Activated CD4-positive, alpha-beta T cell treated with anti-CD3 and anti-CD28 coated beads, Interleukin-2, Interleukin-4, amounts not matched to agents 100 ng/mL and 50 ng/mL, durations not matched to agents 16 hours and 8 hours (primary cell): ENCODE results near the gene HS3ST3B1.

ENCODE experiments used
- DNase-seq: peaks from one replicate; pipeline ENCODE4 v3.0.0-alpha.2; 2020; ENCODE audit warnings: low spot score

HS3ST3B1 gene

DNA sequence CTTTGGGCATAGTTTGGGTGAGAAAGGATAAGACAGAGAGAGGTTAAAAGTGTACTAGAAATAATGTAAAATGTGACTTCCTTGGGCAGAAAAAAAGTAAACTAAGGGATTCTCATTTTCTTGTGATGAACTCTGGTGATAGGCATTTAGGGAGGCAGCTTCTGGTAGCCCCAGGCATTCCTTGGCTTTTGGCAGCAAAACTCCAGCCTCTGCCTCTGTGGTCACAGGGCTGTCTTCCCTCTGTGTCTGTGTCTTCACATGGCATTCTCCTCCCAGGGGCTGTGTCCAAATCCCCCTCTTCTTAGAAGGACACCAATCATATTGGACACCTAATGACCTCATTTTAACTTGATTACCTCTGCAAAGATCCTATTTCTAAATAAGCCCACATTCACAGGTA is 54.7 kb downstream of the HS3ST3B1 start:
- no peak for DNase-seq

- peak; percentile 41 for DNase-seq
Observed at GRCh38 chr17:14359163-14360020, 58.5 kb downstream of the HS3ST3B1 start.

GRCh38 chr17:14360856-14361255 is 60.0 kb downstream of the HS3ST3B1 start:
- no peak for DNase-seq

- no peak for DNase-seq
Observed at GRCh38 chr17:14361470-14361869, 60.6 kb downstream of the HS3ST3B1 start.

DNA sequence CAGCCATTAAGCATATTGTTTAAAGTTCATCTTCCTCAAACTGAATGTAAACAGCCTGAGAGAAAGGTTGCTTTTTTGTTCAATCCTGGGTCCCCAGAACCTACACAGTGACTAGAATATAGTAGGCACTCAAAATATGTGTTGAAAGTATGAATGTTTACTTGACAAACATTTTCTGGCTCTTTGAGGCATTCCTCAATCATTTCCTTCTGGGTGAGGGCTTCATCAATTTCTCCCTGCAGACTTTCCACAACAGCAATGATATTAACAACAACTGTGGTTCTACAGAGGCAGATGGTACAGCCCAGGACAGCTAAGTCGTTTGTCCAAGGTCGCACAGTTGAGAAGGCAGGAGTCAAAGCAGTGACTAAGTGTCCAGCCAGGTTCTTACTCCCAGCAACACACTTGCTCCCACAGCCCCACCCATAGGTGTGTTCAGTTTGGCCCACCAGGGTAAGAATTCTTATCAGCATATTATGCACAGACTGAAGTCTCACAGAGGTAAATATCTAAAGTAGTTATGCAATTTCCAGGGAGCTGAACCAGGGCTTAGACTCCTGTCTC is 61.1 kb downstream of the HS3ST3B1 start:
- no peak for DNase-seq

DNA sequence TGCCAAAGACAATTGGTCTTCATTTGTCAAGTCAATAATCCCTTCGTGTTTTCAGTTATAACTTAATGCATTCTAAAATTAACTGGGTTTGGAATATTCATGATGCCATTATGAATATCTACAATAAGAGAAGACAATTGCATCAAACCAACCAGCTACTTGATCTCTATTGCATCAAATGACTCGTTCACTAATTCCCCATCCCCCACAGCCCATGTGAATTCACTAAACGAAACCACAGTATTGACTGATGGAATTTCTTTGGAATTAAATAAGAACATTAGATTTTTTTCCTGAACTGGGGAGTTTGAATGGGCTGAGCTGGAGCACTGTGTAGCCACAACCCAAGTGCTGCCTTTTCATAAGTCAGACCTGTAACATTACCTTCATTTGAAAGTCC is 65.3 kb downstream of the HS3ST3B1 start:
- no peak for DNase-seq

- DNase-seq: no peak
Observed at GRCh38 chr17:14372461-14372860, 71.6 kb downstream of the HS3ST3B1 start.

DNA sequence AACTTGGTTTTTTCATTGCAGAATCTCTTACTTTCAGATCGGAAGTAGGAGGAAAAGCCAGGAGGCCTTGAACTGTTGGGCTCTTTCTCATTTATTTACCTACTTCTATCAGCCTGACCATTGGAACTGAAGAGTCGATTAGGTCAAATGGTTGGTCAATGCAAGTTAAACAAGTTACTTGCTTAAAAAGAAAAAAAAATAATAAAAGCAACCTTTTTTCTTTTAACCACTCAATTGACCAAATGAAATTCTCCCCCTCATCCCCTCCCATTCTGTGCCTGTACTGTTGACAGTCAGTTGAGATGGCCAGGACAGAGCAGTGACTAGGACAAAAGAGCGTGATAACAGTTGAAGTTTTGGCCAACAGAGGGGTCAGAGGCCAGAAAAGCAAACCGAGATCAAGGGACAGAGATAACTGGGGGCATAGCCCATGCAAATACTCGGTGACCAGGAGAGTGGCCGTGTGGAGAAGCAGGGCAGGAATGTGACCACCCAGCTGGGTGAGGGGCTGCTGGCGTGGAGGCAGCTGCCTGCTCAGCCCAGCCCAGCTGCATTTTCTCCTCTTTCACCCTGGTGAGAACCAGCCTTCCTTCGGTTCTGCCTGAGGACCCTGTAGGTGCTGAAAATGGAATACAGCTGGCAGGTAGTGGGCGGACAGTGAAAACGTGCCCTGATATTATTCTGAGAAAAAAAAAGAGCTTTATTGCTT is 72.2 kb downstream of the HS3ST3B1 start:
- DNase-seq: no peak

DNA sequence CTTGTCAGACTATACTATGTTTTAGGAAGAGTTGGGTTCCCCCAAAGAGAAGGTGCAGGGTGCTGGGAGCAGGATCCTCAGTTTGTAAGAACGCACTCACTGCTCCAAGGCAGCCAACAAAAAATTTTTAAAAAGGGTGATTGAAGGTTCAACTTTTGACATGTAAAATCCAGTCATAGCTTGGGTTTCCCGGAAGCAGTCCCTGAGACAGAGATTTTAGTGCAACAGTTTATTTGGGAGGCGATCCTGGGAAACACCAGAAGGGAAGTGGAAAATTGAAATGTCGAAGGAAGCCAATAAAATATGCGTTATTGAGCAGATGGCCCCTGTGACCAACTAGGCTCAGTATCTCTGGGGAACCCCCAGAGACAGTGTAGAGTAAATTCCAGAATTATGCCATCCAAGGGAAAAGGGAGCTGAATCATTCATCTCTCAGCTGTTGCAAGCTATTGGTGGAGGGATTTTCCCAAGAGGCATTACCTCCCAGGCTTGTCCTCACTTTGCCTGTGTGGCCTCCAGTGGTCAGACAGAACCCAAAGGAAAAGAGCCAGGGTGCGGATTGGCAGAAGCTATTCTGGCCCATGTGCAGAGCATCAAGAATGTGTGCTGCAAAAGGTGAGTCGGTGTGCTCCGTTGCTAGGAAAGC is 72.9 kb downstream of the HS3ST3B1 start:
- DNase-seq: no peak

- no peak for DNase-seq
Observed at GRCh38 chr17:14374268-14374667, 73.4 kb downstream of the HS3ST3B1 start.

DNA sequence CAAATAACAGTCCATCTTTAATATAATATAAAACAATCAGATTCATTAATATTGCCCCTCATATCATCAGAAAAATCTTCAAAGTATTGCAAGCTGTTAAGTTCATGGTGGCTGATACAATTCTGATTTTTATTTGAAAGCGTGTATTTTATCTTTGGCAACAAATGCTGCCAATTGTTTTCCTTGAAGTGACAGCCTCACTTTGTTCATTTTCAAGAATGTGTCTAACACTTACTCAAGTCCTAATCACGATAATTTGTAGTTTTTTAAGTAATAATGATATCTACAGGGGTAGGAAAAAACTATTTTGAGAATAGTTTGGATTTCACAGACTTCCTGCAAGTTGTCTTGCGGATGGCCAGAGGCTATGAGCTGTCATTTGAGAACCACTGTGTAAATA is 75.8 kb downstream of the HS3ST3B1 start:
- no peak for DNase-seq

- no peak for DNase-seq
Observed at GRCh38 chr17:14381606-14382005, 80.7 kb downstream of the HS3ST3B1 start.

GRCh38 chr17:14387036-14387435 is 86.2 kb downstream of the HS3ST3B1 start:
- DNase-seq: no peak

DNA sequence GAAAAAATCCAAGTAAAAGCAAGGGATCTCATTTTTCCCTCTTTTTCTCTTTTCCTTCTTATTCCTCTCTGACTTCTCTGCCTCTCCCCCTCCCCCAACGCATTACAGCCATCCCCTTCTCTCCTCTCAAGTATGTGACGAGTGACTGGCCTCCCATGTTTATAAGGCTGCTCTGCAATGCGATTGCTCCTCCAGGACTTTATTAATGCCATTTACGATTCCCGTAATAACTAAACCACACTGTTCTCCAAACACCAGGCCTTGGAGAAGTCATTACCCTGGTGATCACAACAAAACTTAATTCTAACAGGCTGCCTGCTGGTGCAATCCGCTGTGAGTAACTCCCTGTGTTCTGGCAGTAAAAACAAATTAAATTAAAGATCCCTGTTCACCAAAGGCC is 88.8 kb downstream of the HS3ST3B1 start:
- DNase-seq: no peak

DNA sequence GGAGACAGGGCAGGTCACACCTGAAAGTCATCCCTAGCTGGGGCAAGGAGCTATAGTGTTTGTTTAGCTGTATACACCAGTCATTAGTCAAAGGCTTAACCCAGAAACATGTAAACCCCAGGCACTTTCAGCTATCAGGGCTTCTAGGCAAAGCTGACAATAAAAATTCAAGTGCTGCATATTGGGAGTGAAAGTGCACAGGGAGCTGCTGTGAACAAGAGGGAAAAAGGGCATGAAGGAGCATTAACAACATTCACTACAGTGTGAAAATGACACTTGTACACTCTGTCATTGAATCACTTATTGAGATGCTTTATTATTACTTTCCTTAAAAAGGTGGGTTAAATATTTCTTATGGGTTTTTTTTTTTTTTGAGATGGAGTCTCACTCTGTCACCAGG is 92.8 kb downstream of the HS3ST3B1 start:
- no peak for DNase-seq

GRCh38 chr17:14395255-14395654 is 94.4 kb downstream of the HS3ST3B1 start:
- no peak for DNase-seq

DNA sequence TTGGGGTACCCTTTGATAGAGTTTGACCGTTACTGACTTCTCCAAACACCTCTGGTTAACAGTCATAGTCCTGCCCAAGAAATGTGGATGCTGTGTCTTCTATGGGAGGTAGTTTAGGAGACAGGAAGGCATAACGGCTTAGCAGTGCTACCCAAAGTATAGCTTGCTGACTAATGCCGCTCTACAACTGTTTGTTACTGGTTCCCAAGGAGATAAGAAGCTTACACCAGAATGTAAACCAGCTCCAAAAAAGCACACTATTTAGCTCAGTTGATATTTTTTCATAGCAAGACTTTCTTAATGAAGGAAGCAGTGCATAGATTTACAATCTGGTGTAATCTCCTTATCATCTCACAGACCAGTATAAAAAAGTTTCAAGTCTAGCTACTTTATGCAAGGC is 95.7 kb downstream of the HS3ST3B1 start:
- no peak for DNase-seq

- DNase-seq: no peak
Observed at GRCh38 chr17:14398766-14399165, 97.9 kb downstream of the HS3ST3B1 start.
